Stimulated activated naive CD8-positive, alpha-beta T cell treated with anti-CD3 and anti-CD28 coated beads, Interleukin-15, amount 100 ng/mL, for 72 hours (primary cell): ENCODE measurements around the gene CALML3.
A peak's percentile ranks its signal among the peaks of the same experiment; 100 is the strongest.

ENCODE experiments used
- ATAC-seq: fragments of 150-1000 bp; cut with Tn5 transposase; 2 replicates; pipeline ENCODE4 v1.10.0; 2021; ENCODE audit warnings: mild to moderate bottlenecking, moderate library complexity
- DNase-seq, 2 donors: peaks; one replicate each; pipeline ENCODE4 v3.0.0; 2021 to 2022
- H3K27ac Mint-ChIP-seq, 2 donors: one replicate each; pipeline ENCODE4 v1.8.0; 2022; ENCODE audit warnings: mild to moderate bottlenecking in 2 of 2, mixed read lengths in 2 of 2, moderate library complexity in 2 of 2
- H3K27me3 Mint-ChIP-seq: one replicate; pipeline ENCODE4 v1.8.0; 2022; ENCODE audit warnings: mixed read lengths
- H3K4me1 Mint-ChIP-seq: one replicate; pipeline ENCODE4 v1.8.0; 2022; ENCODE audit warnings: mild to moderate bottlenecking, mixed read lengths
- H3K4me3 Mint-ChIP-seq, 2 donors: one replicate each; pipeline ENCODE4 v1.8.0; 2022; ENCODE audit warnings: mild to moderate bottlenecking in 2 of 2, mixed read lengths in 2 of 2, moderate library complexity in 1 of 2
- H3K9me3 Mint-ChIP-seq, 2 donors: one replicate each; pipeline ENCODE4 v1.8.0; 2022; ENCODE audit warnings: mixed read lengths in 2 of 2

CALML3 gene

DNA sequence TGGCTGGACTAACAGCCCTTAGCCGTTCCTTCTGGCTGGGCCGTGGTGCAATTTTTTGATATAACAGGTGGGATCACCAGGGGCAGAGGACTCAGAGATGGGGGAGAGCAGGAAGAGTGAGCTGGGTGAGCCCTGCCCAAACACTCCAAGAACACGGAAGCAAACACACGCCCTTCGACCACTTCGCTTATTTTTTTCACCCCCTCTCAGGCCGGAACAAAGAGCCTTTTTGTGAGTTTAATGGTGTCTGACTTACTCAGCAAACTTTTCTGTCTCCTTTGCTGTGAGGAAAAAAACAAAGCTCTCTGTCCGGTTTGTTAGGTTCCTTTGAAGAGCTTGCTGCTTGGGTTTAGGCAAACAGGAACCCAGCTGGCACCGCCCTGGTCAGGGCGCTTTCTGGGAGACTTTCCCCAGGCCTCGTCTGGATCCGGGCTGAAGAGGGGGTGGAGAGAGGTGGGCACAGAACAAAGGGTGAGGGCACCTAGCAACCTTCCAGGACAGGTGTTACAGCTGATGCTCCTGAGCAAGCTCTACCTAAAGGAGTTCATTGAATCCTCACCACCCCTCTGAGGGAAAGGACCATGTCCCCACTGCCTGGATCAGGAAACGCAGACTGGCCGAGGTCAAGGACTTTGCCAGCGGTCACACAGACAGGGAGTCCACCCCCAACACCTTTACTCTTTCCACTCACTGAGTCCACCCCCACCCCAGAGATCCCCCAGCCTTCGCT is 23.3 kb downstream of the CALML3 start:
- ATAC-seq (no peak), DNase-seq (no peak)
- peaks cover 32% of the 10 kb centered on the region for H3K4me1 Mint-ChIP-seq
- peaks cover 0 to 8% of the 10 kb centered on the region in 2 donors for H3K9me3 Mint-ChIP-seq
- H3K27me3 Mint-ChIP-seq, result peaks cover 12% of the 10 kb centered on the region
- H3K4me3 Mint-ChIP-seq, result no peak overlapping the region
- H3K27ac Mint-ChIP-seq, result no peak overlapping the region

DNA sequence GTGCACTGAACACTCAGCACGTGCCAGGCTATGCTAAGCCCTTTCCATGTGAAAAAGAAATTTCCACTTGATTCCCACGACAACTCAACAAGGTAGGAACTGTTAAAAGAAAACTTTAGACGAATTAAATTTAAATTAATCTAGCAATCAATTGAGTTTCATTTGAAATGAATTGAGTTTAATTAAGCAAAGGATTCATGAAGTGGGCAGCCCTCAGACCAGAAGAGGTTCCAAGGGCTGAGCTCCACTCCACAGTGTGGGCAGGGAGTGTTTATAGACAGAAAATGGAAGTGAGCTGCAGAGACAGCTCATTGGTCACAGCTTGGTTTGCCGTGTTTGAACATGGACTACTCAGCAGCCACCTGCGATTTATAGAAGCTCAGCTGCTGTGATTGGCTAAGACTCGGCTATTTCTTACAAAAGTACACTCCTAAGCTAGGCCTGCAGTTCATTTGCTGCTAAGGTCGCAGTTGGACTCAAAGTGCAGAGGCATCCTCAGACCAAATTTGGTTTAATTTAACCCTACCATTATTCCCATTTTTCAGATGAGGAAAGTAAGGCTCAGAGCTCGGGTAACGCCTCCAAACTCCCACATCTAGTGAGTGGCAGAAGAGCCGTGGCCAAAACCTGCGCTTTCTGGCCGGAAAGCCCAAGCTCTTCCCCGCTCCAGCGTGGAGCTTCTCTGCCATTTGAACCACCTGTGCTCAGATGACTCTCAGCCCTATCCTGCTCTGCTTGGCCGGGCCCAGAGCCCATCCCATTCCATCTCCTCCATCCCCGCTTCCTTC is 24.9 kb downstream of the CALML3 start:
- H3K27ac Mint-ChIP-seq, result peak overlapping the region in 1 of 2 donors; percentile 50
- no peak overlapping the region for H3K4me3 Mint-ChIP-seq
- no peak for DNase-seq
- no peak for ATAC-seq
- H3K4me1 Mint-ChIP-seq, result peaks cover 38% of the 10 kb centered on the region
- H3K27me3 Mint-ChIP-seq, result peaks cover 18% of the 10 kb centered on the region
- H3K9me3 Mint-ChIP-seq, result peaks cover 0 to under 1% of the 10 kb centered on the region in 2 donors

DNA sequence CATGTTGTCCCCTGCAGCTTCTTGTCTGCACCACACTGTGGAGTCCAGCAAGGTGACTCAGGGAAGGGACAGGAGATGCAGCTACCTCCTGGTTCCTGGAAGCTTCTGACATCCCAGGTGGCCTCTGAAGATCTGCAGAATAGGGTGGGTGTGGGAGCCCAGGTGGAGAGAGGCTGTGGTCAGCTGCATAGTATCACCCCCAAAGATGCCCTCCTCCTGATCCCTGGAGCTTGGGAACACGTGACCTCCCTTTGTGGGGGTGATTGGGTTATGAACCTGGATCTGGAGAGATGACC is 25.4 kb downstream of the CALML3 start:
- DNase-seq, result no peak
- Mint-ChIP-seq H3K4me3 (no peak overlapping the region), H3K4me1 (peaks cover 38% of the 10 kb centered on the region), H3K27ac (no peak overlapping the region), H3K9me3 (no peaks in the 10 kb centered on the region), H3K27me3 (peaks cover 18% of the 10 kb centered on the region)
- ATAC-seq, result no peak

DNA sequence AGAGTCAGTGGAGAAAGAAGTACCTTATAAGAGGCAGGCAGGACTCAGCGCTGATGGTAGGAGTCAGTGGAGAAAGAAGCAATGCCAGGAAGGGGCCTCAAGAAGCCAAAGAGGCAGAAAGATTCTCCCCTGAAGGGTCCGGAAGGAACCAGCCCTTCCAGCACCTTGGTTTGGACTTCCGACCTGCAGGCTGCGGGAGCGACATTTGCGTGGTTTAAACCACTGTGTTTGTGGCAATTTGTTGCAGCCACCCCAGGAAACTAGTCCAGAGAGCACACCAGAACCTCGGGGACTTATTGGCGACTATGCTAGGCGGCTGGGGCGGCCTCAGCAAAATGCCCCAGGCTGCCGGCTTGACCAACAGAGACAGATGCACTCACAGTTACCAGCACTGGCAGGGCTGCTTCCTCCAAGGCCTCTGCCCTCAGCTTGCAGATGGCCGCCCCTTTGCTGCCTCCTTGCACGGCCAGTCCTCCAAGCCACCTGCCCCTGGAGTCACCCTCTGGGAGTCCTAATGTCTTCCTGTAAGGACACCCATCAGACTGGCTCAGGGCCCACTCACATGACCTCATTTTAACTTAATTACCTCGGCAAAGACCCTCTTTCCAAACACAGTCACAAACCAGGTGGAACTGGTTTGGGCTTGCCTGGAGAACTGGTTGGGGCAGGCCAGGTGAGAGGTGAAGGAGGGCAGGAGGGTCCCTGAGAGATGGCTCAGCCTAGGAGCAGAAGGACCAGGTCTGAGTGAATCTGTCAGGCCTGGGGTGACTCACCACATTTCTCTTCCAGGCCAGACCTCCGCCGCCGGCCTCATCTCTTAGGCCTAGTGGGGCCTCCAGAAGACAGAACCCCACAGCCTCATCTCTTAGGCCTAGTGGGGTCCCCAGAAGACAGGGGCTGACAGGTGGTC is 26.1 kb downstream of the CALML3 start:
- DNase-seq (no peak), ATAC-seq (peak; percentile 1)
- Mint-ChIP-seq H3K27ac (no peak overlapping the region), H3K27me3 (peaks cover 18% of the 10 kb centered on the region), H3K4me3 (peak overlapping the region in 1 of 2 donors; percentile 76), H3K9me3 (no peaks in the 10 kb centered on the region), H3K4me1 (peaks cover 38% of the 10 kb centered on the region)

DNA sequence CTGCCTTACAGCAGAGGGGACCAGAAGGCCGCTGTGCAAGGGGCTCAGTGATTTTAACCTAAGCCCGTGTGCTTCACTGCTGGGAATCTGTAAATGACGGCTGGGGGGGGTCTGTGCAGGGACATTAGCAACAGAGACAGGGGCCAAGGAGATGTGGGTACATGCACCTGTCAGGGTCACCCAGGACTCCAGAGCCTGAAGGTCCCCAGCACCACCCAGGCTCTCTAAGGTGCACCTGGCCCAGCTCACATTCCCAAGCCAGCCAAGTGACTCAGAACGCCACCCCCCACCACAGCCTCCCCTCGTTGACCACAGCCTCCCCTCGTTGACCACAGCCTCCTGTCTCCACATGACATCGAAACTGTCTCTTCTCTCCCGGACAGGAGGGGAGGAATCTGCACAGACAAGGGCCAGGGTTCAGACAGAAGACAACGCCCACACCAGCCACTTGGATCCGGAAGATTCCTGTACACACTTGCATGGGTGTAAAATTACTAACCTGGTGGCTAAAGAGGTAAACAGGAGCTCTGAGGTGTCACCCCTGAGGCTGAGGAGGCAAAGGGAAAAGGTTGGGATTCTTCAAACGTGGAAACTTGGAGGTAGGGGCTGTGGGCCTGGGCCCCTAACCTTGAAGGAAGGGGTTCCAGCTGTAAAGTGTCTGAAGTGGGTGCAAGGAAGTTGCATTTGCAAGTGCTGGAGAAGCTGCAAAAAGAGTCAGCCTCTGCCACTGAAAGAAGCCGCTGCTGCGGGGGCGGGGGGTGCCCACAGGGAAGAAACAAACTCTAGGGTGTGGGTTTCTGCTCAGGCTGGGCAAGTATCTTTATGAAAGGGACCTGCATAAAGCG is 27.0 kb downstream of the CALML3 start:
- Mint-ChIP-seq H3K9me3 (no peaks in the 10 kb centered on the region), H3K4me1 (peaks cover 38% of the 10 kb centered on the region), H3K4me3 (peak overlapping the region; percentile 54 to 76), H3K27me3 (peaks cover 13% of the 10 kb centered on the region), H3K27ac (peak overlapping the region; percentile 78 to 79)
- peak; percentile 75 for ATAC-seq
- peak; percentile 74 to 85 for DNase-seq

DNA sequence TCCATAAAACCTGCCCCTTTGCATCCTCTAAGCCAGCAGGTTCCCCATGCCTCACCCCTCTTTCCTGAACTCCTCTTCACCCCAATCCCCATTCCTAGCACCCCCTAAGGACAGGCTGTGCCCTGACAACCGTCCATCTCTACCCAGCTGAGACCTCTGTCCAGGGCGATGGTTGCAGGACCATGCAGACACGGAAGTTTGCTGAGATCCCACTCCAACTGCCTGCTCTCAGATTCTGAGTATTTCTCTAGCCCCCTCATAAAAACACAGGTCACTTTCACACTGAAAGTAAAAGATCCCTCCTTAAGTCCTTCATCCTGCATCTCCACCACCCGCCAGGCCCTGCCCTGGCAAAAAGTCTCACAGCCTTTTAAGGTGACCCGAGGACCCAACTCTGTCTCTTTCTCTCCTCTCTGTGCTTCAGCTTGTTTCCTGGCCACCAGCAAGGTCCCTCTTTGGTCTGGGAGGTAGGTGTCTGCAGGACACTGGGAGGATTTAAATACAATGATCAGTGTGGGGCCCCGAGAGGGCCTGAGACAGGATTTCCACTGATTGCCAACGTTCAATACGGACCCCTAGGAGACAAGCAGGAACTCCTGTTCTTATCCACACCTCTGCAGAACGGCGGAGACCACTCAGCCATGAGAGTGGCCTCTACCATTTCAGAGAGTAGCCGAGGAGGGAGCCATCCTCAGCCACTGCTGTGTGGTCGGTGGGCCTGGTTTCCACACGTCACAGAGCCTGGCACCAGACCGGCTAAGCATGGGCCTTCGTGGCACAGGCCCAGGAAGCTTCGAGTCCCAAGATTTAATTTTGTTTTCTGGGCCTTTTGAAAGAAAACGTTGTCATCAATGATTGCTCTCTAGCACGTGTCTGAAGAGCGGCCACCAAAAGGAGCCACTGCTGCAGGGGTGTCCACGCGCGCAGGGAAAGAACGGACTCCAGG is 27.9 kb downstream of the CALML3 start:
- H3K27me3 Mint-ChIP-seq, result peaks cover 8% of the 10 kb centered on the region
- H3K27ac Mint-ChIP-seq, result no peak overlapping the region
- H3K4me1 Mint-ChIP-seq, result peaks cover 38% of the 10 kb centered on the region
- H3K9me3 Mint-ChIP-seq, result no peaks in the 10 kb centered on the region
- ATAC-seq (no peak), DNase-seq (no peak)
- H3K4me3 Mint-ChIP-seq, result peak overlapping the region; percentile 51 to 54

DNA sequence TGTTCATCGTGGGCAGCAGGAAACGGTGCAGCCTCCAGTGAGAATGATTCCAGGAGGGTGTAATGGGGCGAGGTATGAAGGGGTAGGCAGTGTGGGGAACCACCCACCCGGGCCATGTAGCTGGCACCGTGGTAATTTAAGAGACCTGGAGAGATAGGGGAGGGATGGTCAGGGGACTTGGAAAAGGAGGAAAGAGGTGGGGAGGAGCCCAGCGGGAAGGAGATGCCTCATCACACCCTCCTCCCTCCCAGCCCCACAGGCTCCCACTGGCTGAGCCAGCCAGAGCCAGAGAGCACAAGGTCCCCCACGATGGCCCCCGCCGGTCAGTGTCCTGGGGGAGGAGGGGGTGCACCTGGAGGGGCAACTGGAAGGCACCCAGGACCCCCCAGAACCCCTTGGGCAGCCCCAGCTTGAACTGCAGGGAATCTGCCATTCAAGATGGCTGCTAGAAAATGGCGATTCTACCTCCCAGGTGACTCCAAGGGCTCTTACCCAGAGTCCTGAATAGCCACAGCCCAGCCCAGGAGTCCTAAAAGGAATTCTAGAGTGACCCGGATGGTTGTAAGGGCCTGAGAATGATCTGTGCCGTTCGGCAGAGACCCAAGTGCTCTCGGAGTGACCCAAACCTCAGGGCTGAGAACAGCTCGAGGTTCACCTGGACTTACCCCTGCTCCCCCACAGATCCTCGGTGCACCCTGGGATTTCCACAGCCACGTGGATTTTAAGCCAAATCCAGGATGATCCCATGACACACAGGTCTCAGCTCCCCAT is 28.8 kb downstream of the CALML3 start:
- Mint-ChIP-seq H3K27me3 (peaks cover 8% of the 10 kb centered on the region), H3K27ac (peak overlapping the region in 1 of 2 donors; percentile 61), H3K4me3 (no peak overlapping the region), H3K9me3 (no peaks in the 10 kb centered on the region), H3K4me1 (peaks cover 38% of the 10 kb centered on the region)
- DNase-seq (no peak), ATAC-seq (no peak)

DNA sequence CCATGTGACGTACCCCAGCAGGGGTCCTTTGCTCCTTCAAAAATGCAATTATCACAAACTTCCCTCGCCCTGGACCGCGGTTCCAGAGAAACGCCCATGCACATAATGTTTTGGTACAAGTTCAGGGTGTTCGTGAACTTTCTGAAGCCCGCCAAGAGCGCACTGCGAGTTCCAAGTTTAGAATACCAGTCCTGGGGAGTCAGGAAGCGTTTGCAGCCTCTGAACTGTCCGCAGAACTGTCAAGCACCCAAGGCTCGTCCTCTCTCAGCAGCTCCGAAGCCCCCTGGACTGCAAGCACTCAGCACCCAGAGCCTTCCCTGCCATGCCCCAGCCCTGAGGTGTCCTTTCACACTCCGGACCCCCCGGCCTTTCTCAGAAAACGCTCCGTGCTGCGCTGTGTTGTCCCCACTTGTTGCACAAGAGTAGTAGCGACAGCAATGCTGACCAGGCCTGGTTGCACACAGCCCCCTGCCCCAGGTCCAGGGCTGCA is 30.3 kb downstream of the CALML3 start:
- Mint-ChIP-seq H3K4me1 (peaks cover 38% of the 10 kb centered on the region), H3K27ac (no peak overlapping the region), H3K4me3 (no peak overlapping the region), H3K27me3 (peaks cover 8% of the 10 kb centered on the region), H3K9me3 (no peaks in the 10 kb centered on the region)
- no peak for ATAC-seq
- DNase-seq, result no peak

DNA sequence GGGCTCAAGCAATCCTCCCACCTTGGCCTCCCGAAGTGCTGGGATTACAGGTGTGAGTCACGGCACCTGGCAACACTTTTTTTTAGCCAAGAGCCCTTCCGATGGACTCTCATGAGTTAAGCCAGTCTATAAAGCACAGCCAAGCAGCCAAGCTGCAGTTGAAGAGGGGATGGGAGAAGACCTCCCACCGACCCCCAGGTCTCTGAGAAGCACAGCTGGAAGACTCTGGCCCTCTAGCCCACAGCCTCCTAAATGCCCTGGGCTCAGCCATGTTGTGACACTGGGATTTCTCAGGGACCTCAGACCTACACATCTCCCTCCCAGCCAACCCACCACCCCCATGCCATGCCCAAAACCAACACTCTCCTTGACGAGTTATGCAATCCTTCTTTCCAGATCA is 31.1 kb downstream of the CALML3 start:
- Mint-ChIP-seq H3K4me1 (peaks cover 34% of the 10 kb centered on the region), H3K27me3 (peaks cover 8% of the 10 kb centered on the region), H3K9me3 (no peaks in the 10 kb centered on the region), H3K4me3 (no peak overlapping the region), H3K27ac (no peak overlapping the region)
- DNase-seq (no peak), ATAC-seq (no peak)

DNA sequence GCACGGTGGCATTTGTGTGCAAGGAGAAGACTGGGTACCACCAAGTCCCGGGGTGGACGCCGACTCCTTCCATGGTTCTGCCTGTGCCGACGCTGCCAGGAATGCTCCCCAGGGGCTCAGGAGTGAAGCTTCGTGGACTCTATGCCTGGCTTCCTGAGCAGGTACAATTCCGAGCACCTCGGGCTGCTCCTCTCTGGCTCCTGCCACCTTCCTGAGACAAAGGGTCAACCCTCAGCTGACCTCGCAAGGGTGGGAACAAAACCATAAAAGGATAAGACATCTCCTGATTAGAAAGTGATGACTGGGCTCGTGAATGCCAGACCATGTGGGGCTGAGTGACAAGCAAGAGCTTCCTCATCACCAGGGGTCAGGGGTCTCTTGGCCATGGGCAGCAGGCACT is 31.8 kb downstream of the CALML3 start:
- Mint-ChIP-seq H3K27ac (no peak overlapping the region), H3K4me3 (no peak overlapping the region), H3K27me3 (peaks cover 8% of the 10 kb centered on the region), H3K4me1 (peaks cover 27% of the 10 kb centered on the region), H3K9me3 (no peaks in the 10 kb centered on the region)
- ATAC-seq, result no peak
- no peak for DNase-seq

DNA sequence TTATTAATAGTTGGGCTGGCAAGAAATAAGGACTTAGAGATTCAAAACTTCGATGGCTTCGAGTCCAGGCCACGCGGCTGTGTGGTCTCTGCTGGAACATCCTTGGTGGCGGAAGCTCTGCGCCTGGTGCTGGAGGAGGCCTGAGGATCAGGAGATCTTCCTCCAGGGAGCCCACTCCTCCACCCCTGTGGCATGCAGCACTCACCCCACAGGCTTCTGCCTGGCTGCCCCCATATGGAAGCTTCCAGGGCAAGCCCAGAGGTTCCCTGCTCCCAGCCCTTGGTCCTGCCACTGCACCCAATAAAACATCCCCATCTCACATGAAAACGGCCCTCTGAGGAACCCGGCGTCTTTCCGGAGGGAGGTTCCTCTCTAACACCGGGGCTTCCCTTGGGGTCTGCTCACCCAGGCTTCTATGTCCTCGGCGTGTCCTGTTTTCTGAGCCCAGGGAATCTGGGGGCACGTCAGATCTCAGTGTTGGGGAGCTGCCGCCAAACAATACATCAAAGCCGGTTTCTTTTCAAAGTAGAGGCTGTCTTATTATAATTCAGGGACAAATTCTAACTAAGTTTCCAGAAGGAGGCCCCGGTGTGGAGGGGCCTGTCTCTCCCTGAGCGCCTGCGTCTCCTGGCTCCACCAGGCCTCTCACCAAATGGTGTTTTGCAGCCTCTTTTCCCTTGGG is 32.4 kb downstream of the CALML3 start:
- Mint-ChIP-seq H3K9me3 (no peaks in the 10 kb centered on the region), H3K27me3 (peaks cover 8% of the 10 kb centered on the region), H3K4me3 (no peak overlapping the region), H3K4me1 (peaks cover 21% of the 10 kb centered on the region), H3K27ac (no peak overlapping the region)
- ATAC-seq (no peak), DNase-seq (peak in 1 of 2 donors; percentile 8)

DNA sequence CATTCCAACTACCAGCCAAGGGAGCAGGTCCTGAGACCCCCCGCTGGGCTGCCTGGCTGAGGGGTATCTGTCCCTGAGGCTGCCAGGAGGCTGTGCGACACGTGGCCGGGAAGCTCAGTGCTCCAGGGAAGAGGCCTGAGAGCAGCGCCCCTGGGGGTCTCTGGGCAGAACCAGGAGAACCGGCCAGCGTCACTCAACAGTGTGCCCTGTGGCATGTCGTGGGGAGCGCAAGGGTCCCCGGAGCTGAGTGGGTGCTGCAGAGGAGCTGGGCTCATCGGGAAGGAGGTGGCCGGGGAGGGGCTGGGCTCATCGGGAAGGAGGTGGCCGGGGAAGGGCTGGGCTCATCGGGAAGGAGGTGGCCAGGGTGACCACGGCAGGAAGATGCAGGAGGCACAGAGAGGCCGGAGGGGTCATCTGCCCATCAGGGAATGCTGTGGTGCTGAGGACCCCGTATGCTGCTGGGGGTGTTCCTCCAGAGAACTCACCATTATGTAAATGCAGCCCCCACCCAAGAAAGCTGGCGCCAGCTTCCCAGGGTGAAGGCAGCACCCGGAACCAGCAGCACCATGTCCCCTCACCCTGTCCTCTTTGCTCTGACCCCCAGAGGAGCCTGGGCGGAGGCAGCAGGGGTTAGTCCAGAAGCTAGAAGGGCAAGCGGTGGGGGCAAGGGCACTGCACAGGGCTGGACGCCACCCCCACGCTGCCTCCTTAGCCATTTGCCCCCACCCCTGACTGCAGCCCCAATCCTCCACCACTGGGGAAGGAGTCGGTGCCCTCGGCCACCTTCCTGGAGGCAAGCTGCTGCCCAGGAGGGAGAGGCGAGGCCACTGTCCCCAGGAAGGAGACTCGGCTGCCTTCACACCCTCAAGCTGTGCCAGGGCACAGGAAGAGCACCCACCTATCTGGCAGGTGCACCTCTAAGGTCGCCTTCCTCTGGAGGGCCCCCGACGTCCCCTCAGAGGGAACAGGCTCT is 33.3 kb downstream of the CALML3 start:
- Mint-ChIP-seq H3K9me3 (no peaks in the 10 kb centered on the region), H3K4me1 (peaks cover 12% of the 10 kb centered on the region), H3K4me3 (no peak overlapping the region), H3K27me3 (peaks cover 5% of the 10 kb centered on the region), H3K27ac (no peak overlapping the region)
- DNase-seq, result no peak
- peak; percentile 21 for ATAC-seq
